T-helper 1 cell treated with Interleukin-12 subunit alpha and Interleukin-12 subunit beta and Interleukin-4 antibody, amounts not matched to agents 30 ng/mL and 1 ng/mL, for 36 hours (primary cell): ENCODE data around the gene ARHGAP15. TPM values are rescaled to one million over a fixed set of nuclear protein-coding genes. Genes with fewer than 3 reads are reported as not detected.
"Not testable (repeated sequence)": the region's sequence is repeated elsewhere in the genome, so short reads cannot be mapped to it uniquely, and the experiment has no call there.

Experiments
- intact Hi-C: fragments of 100-400 bp; cut with micrococcal nuclease; formaldehyde crosslinking; loops from one replicate; pipeline ENCODE4 v1.15.1; 2024
- total RNA-seq: library from RNA; stranded (reverse); gene quantifications from 2 replicates; pipeline ENCODE4 v1.2.3, GENCODE V29; 2022

Gene ARHGAP15
- total RNA-seq, 1 donor from 2014 or later, result 178 TPM

DNA sequence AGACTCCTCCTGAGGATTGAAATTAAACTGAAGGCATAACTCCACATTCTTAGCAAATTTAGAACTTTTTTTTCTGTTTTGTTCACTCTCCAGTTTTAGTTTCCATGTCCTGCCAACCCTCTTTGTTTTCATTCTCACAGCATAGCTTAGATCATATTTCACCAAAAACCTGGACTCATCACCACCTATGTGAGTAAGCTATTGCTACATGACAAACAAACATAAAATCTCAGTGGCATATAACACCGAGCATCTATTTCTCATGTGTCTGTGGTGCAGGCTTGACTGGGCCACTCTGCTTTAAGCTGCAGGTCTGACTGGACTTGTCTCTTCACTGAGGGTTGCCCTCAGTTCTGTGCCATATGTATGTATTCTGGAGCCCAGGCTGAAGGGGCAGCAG lies 385.2 kb downstream of the ARHGAP15 start:
- intact Hi-C loops, result no loop called here

DNA sequence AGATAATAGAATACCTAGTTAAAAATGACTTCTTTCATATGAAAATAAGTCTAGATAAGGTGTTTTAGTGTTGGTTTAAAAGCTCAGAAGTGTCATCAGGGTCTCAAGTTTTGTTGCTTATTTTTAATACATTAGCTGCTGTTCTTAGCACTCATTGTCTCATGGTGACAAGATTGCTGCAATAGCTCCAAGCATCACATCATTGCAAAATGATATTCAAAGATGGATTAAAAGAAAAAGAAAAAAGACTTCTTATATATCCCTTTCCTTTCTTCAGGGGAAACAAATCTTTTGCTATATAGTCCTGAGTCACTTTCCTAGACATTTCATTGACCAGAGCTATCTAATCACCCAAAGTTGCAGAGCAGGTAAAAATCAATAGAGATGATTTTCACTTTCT lies 386.1 kb downstream of the ARHGAP15 start:
- intact Hi-C loops, result no loop called here

DNA sequence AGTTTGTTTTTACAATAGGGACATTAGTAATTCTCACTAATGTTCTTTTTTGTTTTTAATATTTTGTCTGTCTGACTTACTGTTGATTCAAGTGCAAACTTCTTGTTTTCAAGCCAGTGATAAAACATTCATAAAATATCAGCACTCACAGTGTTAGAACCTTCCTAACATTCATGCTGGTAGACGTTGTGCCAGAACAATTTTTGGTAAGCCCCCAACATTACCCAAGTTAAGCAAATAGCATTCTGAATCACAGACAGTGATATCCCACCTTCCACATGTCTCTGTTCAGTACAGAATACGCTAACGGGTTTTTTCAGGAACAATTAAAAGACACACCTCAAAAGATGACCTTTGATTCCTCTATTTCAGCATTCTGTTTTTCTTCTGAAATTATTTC lies 390.3 kb downstream of the ARHGAP15 start:
- intact Hi-C loops, result no loop called here

DNA sequence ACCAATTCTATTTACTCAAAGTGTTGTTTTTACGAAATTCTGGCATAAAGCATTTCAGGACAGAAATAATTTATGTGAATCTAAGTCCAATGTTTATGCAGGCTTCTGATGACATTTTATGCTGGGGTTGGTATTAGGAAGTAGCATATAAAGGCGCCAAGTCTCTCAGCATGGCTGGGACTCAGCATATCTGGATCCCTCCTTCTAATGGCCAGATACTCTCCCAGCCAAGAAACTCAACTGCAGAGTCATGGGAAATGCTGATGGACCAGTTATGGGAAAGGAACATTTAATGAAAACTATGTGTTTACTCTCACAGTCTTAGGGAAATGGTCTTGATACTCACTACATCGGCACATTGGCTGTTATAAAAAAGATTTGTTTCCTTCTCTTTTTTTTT lies 392.2 kb downstream of the ARHGAP15 start:
- intact Hi-C loops, result loop anchor here (10.0 kb wide), 1 partner anchor 487 kb away; no protein-coding TSS in a partner anchor

- intact Hi-C loops, result loop anchor here (10.0 kb wide), 1 partner anchor 488 kb away; no protein-coding TSS in a partner anchor
Measured at GRCh38 chr2:143522699-143523098, 393.5 kb downstream of the ARHGAP15 start.

GRCh38 chr2:143524119-143524553 lies 394.9 kb downstream of the ARHGAP15 start:
- intact Hi-C loops, result loop anchor here (10.0 kb wide), 1 partner anchor 489 kb away; no protein-coding TSS in a partner anchor

- intact Hi-C loops, result loop anchor here (10.0 kb wide), 1 partner anchor 490 kb away; no protein-coding TSS in a partner anchor
Measured at GRCh38 chr2:143524559-143525401, 395.6 kb downstream of the ARHGAP15 start.

DNA sequence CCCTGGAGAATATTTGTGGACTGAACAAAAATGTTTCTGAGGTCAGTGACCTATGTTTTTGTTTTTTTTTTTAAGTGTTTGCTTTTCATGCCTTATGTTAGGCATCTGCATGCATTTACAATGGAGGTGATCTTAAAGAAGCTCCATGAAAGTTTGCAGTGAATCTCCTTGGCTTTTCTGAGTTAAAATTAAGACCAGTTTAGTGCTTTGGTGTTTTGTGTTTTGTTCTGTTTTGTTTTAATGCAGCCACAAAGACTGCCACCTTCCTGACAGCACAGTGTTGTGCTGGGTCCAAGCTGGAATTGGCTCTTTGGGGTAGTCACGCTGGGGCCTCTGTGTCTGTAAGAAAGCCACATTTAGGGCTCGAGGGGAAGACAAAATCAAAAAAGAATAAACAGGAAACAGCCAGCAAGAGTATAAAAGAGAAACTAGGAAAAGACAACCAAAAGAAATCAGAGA lies 396.2 kb downstream of the ARHGAP15 start:
- intact Hi-C loops, result loop anchor here (10.0 kb wide), 1 partner anchor 491 kb away; no protein-coding TSS in a partner anchor

GRCh38 chr2:143526498-143526897 lies 397.3 kb downstream of the ARHGAP15 start:
- intact Hi-C loops, result loop anchor here (10.0 kb wide), 1 partner anchor 492 kb away; no protein-coding TSS in a partner anchor

DNA sequence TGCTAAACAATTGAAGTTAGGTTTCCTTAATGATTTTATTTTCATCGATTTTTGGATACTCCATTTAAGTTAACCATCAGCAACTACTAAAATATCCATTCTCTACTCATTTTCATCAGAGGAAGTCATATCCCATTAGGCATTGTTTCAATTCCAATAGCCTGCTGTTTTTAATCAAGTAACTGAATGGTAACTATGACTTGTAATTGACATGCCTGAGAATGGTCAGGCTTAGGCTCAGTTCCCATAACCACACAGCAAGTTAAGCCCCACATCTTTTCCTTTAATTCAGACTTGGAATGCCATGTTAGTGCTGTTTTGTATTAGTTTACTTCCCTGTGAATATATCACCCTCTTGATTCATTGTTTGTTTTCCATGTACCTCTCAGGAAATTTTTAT lies 398.8 kb downstream of the ARHGAP15 start:
- intact Hi-C loops, result loop anchor here (10.0 kb wide), 1 partner anchor 493 kb away; no protein-coding TSS in a partner anchor

GRCh38 chr2:143529118-143529720 lies 400.0 kb downstream of the ARHGAP15 start:
- intact Hi-C loops, result loop anchor here (10.0 kb wide), 1 partner anchor 494 kb away; no protein-coding TSS in a partner anchor

DNA sequence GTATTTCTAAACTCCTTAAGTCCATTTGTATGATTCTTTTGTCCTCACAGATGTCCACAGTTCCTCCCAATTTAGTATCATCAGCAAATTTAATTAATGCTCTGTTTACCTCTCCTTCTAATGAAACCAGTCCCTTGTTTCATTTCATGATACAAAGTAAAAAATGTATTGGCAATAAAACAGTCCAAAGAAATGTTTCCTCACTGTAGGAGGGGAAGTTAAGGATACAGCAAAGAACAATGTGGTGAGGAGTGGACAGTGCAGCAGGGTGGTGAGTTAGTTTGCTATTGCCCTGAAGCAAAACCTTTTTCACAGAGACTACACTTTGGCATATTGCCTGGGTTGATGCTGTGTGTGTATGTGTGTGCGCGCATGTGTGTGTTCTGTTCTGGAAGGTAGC lies 401.5 kb downstream of the ARHGAP15 start:
- intact Hi-C loops, result no loop called here

- intact Hi-C loops, result no loop called here
Measured at GRCh38 chr2:143532061-143532460, 402.8 kb downstream of the ARHGAP15 start.

DNA sequence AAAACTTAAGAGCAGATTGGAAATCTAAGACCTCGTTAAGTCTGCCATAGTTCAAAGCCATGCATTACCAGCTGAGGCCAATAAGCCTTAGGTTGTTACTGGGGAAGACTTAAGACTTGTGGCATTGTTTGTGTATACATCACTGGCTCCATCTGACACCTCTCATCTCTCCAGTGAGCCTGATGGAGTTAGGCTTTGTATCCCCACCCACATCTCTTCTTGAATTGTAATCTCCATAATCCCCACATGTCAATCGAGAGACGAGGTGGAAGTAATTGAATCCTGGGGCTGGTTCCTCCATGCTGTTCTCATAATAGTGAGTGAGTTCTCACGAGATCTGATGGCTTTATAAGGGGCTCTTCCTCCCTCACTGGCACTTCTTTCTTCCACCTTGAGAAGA lies 404.6 kb downstream of the ARHGAP15 start:
- intact Hi-C loops, result no loop called here

DNA sequence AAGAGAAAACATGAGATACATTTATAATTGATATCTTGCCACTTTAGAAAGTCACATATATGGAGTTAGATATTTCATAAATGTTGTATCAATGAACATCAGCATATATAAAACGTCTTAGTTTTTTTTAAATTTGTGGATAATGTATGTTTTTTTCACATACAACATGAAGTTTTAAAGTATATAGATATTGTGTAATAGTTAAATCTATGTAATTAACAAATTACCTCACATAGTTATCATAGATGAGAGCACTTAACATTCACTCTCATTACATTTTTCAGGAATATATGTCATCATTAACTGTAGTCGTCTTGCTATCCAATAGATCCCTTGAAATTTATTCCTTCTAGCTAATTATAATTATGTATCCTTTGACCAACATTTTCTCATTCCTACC lies 406.6 kb downstream of the ARHGAP15 start:
- intact Hi-C loops, result no loop called here

- intact Hi-C loops, result not testable (repeated sequence)
Measured at GRCh38 chr2:143541899-143542298, 412.7 kb downstream of the ARHGAP15 start.

DNA sequence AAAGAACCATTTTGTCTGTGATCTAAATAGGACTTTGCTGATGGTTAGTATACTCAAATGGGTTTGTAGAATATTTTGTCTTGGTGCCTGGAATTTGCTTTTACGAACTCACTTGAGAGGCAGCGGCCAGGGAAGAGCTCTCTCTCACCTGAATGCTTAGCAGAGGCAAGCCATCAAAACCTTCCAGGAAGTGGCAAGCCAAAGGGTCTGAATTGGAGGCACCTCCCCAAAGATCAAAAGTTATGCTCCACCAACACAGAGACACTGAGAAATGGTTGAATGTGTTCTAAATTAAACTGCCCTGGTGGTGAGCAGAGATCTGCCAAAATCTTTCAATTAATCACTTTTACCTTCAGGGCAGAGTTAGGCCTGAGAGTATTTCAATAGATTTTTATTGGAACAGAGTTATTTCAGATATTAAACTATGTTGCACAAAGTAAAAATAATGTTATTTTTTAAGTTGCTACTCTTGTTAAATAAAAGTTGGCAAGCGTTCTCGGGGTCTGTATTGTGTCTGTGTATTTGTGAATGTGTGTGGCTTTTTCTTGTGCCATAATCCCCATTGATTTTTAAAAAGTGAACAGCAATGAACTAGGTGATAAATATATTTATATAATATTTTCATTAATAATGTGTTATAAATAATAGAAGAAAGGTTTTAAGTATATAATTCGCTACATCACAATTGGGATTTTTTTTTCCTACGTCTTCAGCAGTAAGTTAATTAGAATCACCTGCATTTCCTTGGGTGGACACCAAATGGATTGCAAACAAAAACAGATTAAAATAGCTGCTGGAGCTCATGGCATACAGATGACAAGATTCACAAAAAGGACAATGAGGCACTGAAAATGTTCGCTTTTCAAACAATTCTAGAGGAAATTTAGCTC lies 416.1 kb downstream of the ARHGAP15 start:
- intact Hi-C loops, result no loop called here

DNA sequence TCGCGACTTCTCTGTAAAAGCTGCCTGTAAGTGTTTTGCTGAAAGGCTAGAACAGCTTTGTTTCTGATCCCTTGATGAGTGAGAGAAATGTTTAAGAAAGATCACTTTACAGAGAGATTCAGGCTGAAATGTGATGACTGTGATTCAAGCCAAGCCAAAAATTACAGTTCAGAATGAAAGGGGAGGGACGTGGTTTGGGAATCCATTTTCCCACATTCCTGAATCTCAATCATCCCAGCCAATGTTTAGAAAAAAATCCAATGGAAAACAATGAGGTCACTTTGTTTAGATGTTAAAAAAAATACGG lies 416.7 kb downstream of the ARHGAP15 start:
- intact Hi-C loops, result no loop called here

GRCh38 chr2:143548032-143548431 lies 418.8 kb downstream of the ARHGAP15 start:
- intact Hi-C loops, result no loop called here

DNA sequence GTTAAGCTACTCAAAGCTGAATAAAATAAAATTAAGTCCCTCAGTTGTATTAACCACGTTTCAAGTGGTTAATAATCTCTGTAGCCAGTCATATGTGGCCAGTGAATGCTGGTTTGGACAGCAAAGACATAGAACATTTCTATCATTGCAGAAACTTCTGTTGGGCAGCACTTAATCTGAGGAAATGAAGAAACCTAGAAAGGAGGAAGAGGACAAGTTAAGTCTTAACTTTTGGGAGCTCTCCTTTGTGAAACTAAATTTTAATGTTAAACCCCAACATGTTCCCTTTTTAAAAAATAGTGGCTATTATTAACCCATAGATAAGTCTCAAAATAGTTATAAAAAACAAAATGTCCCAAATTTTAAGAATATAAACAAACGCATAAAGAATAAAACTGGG lies 421.3 kb downstream of the ARHGAP15 start:
- intact Hi-C loops, result no loop called here

DNA sequence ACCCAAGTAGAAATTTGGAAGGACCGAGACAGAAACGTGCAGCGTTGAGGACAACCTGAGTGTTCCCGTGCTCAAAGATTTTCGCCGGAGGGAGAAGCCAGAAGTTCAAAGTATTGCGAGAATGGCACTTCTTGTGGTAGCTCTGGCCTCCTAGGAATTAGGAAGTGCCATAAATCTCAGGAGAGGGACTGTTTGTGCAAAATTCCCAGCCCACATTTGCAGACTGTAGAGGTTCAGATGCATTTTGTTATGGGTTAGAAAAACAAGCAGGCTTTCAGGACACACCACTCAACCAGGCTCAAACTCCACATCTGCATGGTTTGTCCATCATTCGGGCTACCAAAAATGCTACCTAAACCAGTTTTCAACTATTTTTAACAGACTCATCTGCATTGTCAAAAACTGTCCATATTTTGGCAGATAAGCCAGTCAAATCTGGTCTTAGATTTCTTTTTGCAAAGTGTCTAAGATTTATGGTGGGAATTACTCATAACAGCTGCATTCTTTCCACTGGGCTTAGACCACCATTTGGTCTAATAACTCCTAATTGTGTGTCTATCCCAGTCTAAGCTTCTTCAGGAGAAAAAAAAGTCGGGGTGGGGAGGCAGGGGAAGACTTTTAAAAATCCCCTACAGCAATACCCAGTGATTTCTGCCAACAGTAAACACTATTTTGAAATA lies 422.9 kb downstream of the ARHGAP15 start:
- intact Hi-C loops, result no loop called here
